HG03354 (cell line): Measurements from ENCODE around the gene YES1.
"Not testable (repeated sequence)": the region's sequence is repeated elsewhere in the genome, so short reads cannot be mapped to it uniquely, and the experiment has no call there.

ENCODE experiments used
- ATAC-seq: cut with Tn5 transposase; IDR thresholded peaks from one replicate; pipeline ENCODE4 v1.9.1; 2021; ENCODE audit warnings: mild to moderate bottlenecking; ENCODE audit not compliant: unreplicated experiment, poor library complexity, severe bottlenecking

Gene YES1

GRCh38 chr18:744832-745597 lies 67.0 kb downstream of the YES1 start:
- ATAC-seq, result no peak

GRCh38 chr18:741931-742512 lies 70.0 kb downstream of the YES1 start:
- ATAC-seq, result peak; percentile 94

- ATAC-seq, result no peak
These were observed 79.7 kb downstream of the YES1 start for GRCh38 chr18:732371-732770.

GRCh38 chr18:731185-731584 lies 80.9 kb downstream of the YES1 start:
- ATAC-seq, result no peak

GRCh38 chr18:730692-731091 lies 81.3 kb downstream of the YES1 start:
- ATAC-seq, result no peak

GRCh38 chr18:730120-730519 lies 81.9 kb downstream of the YES1 start:
- not testable (repeated sequence) for ATAC-seq

GRCh38 chr18:725646-726045 lies 86.4 kb downstream of the YES1 start:
- ATAC-seq, result no peak

GRCh38 chr18:723541-724080 lies 88.4 kb downstream of the YES1 start:
- no peak for ATAC-seq

- ATAC-seq, result no peak
These were observed 95.0 kb downstream of the YES1 start for GRCh38 chr18:717003-717402.

GRCh38 chr18:715626-716025 lies 96.4 kb downstream of the YES1 start:
- ATAC-seq, result no peak

GRCh38 chr18:713135-713490 lies 98.9 kb downstream of the YES1 start:
- ATAC-seq, result no peak

GRCh38 chr18:712401-713134 lies 99.5 kb downstream of the YES1 start, which contains the start of gene ENOSF1:
ENOSF1 (minus strand) TSS chr18:712630; CDS start chr18:712587, 43 bp downstream.
- ATAC-seq, result peak; percentile 88

- ATAC-seq, result peak; percentile 73
These were observed 100.2 kb downstream of the YES1 start for GRCh38 chr18:711657-712400.

GRCh38 chr18:711310-711656 lies 100.8 kb downstream of the YES1 start:
- ATAC-seq, result no peak

- no peak for ATAC-seq
These were observed 101.4 kb downstream of the YES1 start for GRCh38 chr18:710418-711300.

- ATAC-seq, result no peak
These were observed 102.3 kb downstream of the YES1 start for GRCh38 chr18:709771-710170.

- ATAC-seq, result no peak
These were observed 103.9 kb downstream of the YES1 start for GRCh38 chr18:708096-708495.

- no peak for ATAC-seq
These were observed 105.6 kb downstream of the YES1 start for GRCh38 chr18:706405-706804.
